ENCODE results near the gene MUC20.
"Not testable (repeated sequence)": the region's sequence is repeated elsewhere in the genome, so short reads cannot be mapped to it uniquely, and the experiment has no call there.

MUC20 gene

GRCh38 chr3:195746346-195746745 lies 25.6 kb downstream of the MUC20 start:
- Histone ChIP-seq H3K9me3 (ENCODE audit: insufficient read depth, low read depth, low read length) (peaks cover 3% of the 10 kb centered on the region), H2AFZ (ENCODE audit: insufficient read depth, low read length, poor library complexity) (no peak overlapping the region), H3K4ac (ENCODE audit: low read depth, low read length) (no peak overlapping the region), H3K4me3 (ENCODE audit: low read depth, low read length) (no peak overlapping the region), H2BK120ac (ENCODE audit: insufficient read depth, low read length, poor library complexity) (no peak overlapping the region), H3K36me3 (ENCODE audit: control insufficient read depth in 1 of 2, insufficient read depth in 2 of 2, low read length in 2 of 2) (no peaks in the 10 kb centered on the region), H2BK5ac (ENCODE audit: low read depth, low read length, poor library complexity) (no peak overlapping the region), H3K4me2 (ENCODE audit: low read length) (no peak overlapping the region), H4K12ac (ENCODE audit: low read depth, low read length) (no peak overlapping the region), H2BK12ac (ENCODE audit: low read length) (no peak overlapping the region), H4K91ac (ENCODE audit: low read depth, low read length) (no peak overlapping the region), H3K27ac (ENCODE audit: low read depth, low read length) (no peak overlapping the region), H4K8ac (ENCODE audit: low read depth, low read length) (no peak overlapping the region), H3K4me1 (ENCODE audit: control insufficient read depth in 1 of 2, insufficient read depth in 2 of 2, low read length in 2 of 2) (peaks cover 2% of the 10 kb centered on the region in 2 experiments), H3K23ac (ENCODE audit: low read length) (no peak overlapping the region), H3K18ac (ENCODE audit: low read length) (no peak overlapping the region), H3K79me1 (ENCODE audit: low read length) (no peaks in the 10 kb centered on the region), H3K79me2 (ENCODE audit: control insufficient read depth, insufficient read depth, low read length, poor library complexity) (no peaks in the 10 kb centered on the region), H3K27me3 (ENCODE audit: insufficient read depth, low read length) (no peaks in the 10 kb centered on the region), H3K14ac (ENCODE audit: low read length) (no peak overlapping the region), H2AK5ac (ENCODE audit: low read length) (no peak overlapping the region), H3K9ac (ENCODE audit: low read length) (no peak overlapping the region)
- no peak for DNase-seq
- WGBS (ENCODE audit: extremely low coverage, insufficient coverage, insufficient read length) = no CpG with 5 or more reads among the region's 8 CpGs

DNA sequence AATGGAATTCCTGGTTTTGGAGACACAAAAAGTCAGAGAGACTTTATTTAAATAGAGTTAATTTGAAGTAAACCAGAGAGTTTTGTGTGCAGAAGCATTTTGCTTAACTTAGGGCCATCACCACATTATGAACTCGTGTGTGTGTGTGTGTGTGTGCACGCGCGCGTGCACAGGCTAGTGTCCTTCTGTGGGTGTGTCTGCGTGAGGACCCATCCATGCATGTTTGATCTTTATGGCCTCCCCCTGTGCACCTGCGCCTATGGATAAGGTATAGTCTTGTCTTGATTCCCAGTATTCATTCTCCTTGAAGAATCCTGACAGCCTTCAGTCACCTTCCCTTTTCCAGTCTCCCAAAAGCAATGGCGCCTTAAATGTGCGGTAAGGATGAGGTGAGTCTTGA lies 26.0 kb downstream of the MUC20 start:
- H3K36me3 ChIP-seq (ENCODE audit: control insufficient read depth in 1 of 2, insufficient read depth in 2 of 2, low read length in 2 of 2) = no peaks in the 10 kb centered on the region
- H2AFZ ChIP-seq (ENCODE audit: insufficient read depth, low read length, poor library complexity) = no peak overlapping the region
- H3K4me3 ChIP-seq (ENCODE audit: low read depth, low read length) = no peak overlapping the region
- no peak overlapping the region for H4K91ac ChIP-seq (ENCODE audit: low read depth, low read length)
- H3K23ac ChIP-seq (ENCODE audit: low read length) = no peak overlapping the region
- no peak overlapping the region for H3K27ac ChIP-seq (ENCODE audit: low read depth, low read length)
- H3K4ac ChIP-seq (ENCODE audit: low read depth, low read length) = no peak overlapping the region
- no peak overlapping the region for H2AK5ac ChIP-seq (ENCODE audit: low read length)
- peaks cover 3% of the 10 kb centered on the region for H3K9me3 ChIP-seq (ENCODE audit: insufficient read depth, low read depth, low read length)
- H3K4me2 ChIP-seq (ENCODE audit: low read length) = no peak overlapping the region
- H3K14ac ChIP-seq (ENCODE audit: low read length) = no peak overlapping the region
- no peak overlapping the region for H4K8ac ChIP-seq (ENCODE audit: low read depth, low read length)
- no peak for DNase-seq
- no peak overlapping the region for H2BK120ac ChIP-seq (ENCODE audit: insufficient read depth, low read length, poor library complexity)
- no peaks in the 10 kb centered on the region for H3K79me1 ChIP-seq (ENCODE audit: low read length)
- no peak overlapping the region for H2BK12ac ChIP-seq (ENCODE audit: low read length)
- H3K9ac ChIP-seq (ENCODE audit: low read length) = no peak overlapping the region
- H3K79me2 ChIP-seq (ENCODE audit: control insufficient read depth, insufficient read depth, low read length, poor library complexity) = no peaks in the 10 kb centered on the region
- peaks cover 2% of the 10 kb centered on the region in 2 experiments for H3K4me1 ChIP-seq (ENCODE audit: control insufficient read depth in 1 of 2, insufficient read depth in 2 of 2, low read length in 2 of 2)
- no peak overlapping the region for H2BK5ac ChIP-seq (ENCODE audit: low read depth, low read length, poor library complexity)
- no peaks in the 10 kb centered on the region for H3K27me3 ChIP-seq (ENCODE audit: insufficient read depth, low read length)
- no peak overlapping the region for H3K18ac ChIP-seq (ENCODE audit: low read length)
- H4K12ac ChIP-seq (ENCODE audit: low read depth, low read length) = no peak overlapping the region
- no CpG with 5 or more reads among the region's 9 CpGs for WGBS (ENCODE audit: extremely low coverage, insufficient coverage, insufficient read length)

DNA sequence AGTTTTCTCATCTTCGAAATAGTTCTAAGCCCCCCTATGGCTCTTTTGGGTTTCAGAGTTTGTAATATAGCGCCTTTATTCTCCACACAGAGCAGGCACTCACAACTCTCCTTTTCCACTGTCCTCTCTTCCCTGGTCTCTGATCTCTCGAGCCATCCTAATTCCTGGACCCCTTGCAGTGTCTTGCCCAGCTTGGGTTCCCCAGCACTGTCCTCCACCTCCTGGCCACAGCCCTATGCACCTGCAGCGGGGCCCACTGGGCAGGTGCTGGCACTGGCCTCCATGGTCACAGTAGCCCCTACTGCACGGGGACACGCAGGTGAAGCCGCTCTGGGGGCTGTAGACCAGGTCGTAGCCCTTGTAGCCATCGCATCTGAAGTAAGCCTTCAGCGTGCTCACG lies 27.9 kb downstream of the MUC20 start:
- no peak overlapping the region for H2AK5ac ChIP-seq (ENCODE audit: low read length)
- H3K4me1 ChIP-seq (ENCODE audit: control insufficient read depth in 1 of 2, insufficient read depth in 2 of 2, low read length in 2 of 2) = peaks cover 2% of the 10 kb centered on the region in 2 experiments
- H3K23ac ChIP-seq (ENCODE audit: low read length) = no peak overlapping the region

DNA sequence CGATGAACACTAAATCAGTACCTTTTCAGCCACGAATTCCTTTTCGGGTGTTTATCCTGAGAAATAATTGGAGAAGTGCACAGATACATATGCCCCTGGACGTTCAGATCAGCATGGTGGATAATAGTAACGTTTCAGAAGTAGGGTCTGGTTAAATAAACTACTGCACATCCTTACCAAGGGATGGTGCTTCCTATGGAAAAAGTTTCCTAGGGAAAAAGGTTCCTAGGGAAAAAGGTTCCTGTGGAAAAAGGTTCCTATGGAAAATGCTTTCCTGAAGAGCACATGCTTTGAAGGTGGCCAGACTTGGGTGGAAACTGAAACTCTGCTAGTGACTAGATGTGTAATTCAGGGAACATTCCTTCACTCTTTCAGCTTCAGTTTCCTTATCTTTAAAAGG lies 28.3 kb downstream of the MUC20 start:
- H3K23ac ChIP-seq (ENCODE audit: low read length); H3K18ac ChIP-seq (ENCODE audit: low read length); H2BK12ac ChIP-seq (ENCODE audit: low read length); H3K4me3 ChIP-seq (ENCODE audit: low read depth, low read length); DNase-seq; H4K8ac ChIP-seq (ENCODE audit: low read depth, low read length); H2BK120ac ChIP-seq (ENCODE audit: insufficient read depth, low read length, poor library complexity); H2AK5ac ChIP-seq (ENCODE audit: low read length); H3K4me2 ChIP-seq (ENCODE audit: low read length); H4K12ac ChIP-seq (ENCODE audit: low read depth, low read length); H2BK5ac ChIP-seq (ENCODE audit: low read depth, low read length, poor library complexity); H3K4me1 ChIP-seq (ENCODE audit: control insufficient read depth in 1 of 2, insufficient read depth in 2 of 2, low read length in 2 of 2); H3K36me3 ChIP-seq (ENCODE audit: control insufficient read depth in 1 of 2, insufficient read depth in 2 of 2, low read length in 2 of 2); H3K79me2 ChIP-seq (ENCODE audit: control insufficient read depth, insufficient read depth, low read length, poor library complexity); H3K9ac ChIP-seq (ENCODE audit: low read length); H3K14ac ChIP-seq (ENCODE audit: low read length); H4K91ac ChIP-seq (ENCODE audit: low read depth, low read length); H3K27me3 ChIP-seq (ENCODE audit: insufficient read depth, low read length); H3K79me1 ChIP-seq (ENCODE audit: low read length); H3K9me3 ChIP-seq (ENCODE audit: insufficient read depth, low read depth, low read length); H2AFZ ChIP-seq (ENCODE audit: insufficient read depth, low read length, poor library complexity); H3K27ac ChIP-seq (ENCODE audit: low read depth, low read length); H3K4ac ChIP-seq (ENCODE audit: low read depth, low read length): not testable (repeated sequence)
- no CpG with 5 or more reads among the region's 5 CpGs for WGBS (ENCODE audit: extremely low coverage, insufficient coverage, insufficient read length)

More for the DNA sequence above, 27.9 kb downstream of the MUC20 start:
- no peak overlapping the region for H3K4ac ChIP-seq (ENCODE audit: low read depth, low read length)
- no peak overlapping the region for H3K18ac ChIP-seq (ENCODE audit: low read length)
- no peak overlapping the region for H3K9ac ChIP-seq (ENCODE audit: low read length)
- no peak overlapping the region for H2AFZ ChIP-seq (ENCODE audit: insufficient read depth, low read length, poor library complexity)
- H3K4me3 ChIP-seq (ENCODE audit: low read depth, low read length) = no peak overlapping the region
- H3K36me3 ChIP-seq (ENCODE audit: control insufficient read depth in 1 of 2, insufficient read depth in 2 of 2, low read length in 2 of 2) = no peaks in the 10 kb centered on the region
- no peaks in the 10 kb centered on the region for H3K27me3 ChIP-seq (ENCODE audit: insufficient read depth, low read length)
- no peak overlapping the region for H4K91ac ChIP-seq (ENCODE audit: low read depth, low read length)
- H4K8ac ChIP-seq (ENCODE audit: low read depth, low read length) = no peak overlapping the region
- H2BK12ac ChIP-seq (ENCODE audit: low read length) = no peak overlapping the region
- H2BK120ac ChIP-seq (ENCODE audit: insufficient read depth, low read length, poor library complexity) = no peak overlapping the region
- H4K12ac ChIP-seq (ENCODE audit: low read depth, low read length) = no peak overlapping the region
- no peak for DNase-seq
- H3K9me3 ChIP-seq (ENCODE audit: insufficient read depth, low read depth, low read length) = peaks cover 3% of the 10 kb centered on the region
- WGBS (ENCODE audit: extremely low coverage, insufficient coverage, insufficient read length) = no CpG with 5 or more reads among the region's 11 CpGs
- H2BK5ac ChIP-seq (ENCODE audit: low read depth, low read length, poor library complexity) = no peak overlapping the region
- H3K4me2 ChIP-seq (ENCODE audit: low read length) = no peak overlapping the region
- H3K14ac ChIP-seq (ENCODE audit: low read length) = no peak overlapping the region
- no peak overlapping the region for H3K27ac ChIP-seq (ENCODE audit: low read depth, low read length)
- no peaks in the 10 kb centered on the region for H3K79me1 ChIP-seq (ENCODE audit: low read length)
- no peaks in the 10 kb centered on the region for H3K79me2 ChIP-seq (ENCODE audit: control insufficient read depth, insufficient read depth, low read length, poor library complexity)
